Activated naive CD4-positive, alpha-beta T cell treated with anti-CD3 and anti-CD28 coated beads, Interleukin-2, amount 50 U/mL, for 72 hours (primary cell): Measurements from ENCODE around the gene USP21. TPM values are rescaled to one million over a fixed set of nuclear protein-coding genes. Genes with fewer than 3 reads are reported as not detected.

Experiments
- ATAC-seq, 2 donors: fragments of 150-1000 bp; cut with Tn5 transposase; 2 replicates each; pipeline ENCODE4 v1.10.0; 2021; ENCODE audit warnings: mild to moderate bottlenecking in 2 of 2, moderate library complexity in 2 of 2
- DNase-seq, 2 donors: peaks; one replicate each; pipeline ENCODE4 v3.0.0; 2021 to 2022; ENCODE audit warnings: low spot score in 2 of 2
- H3K27ac Mint-ChIP-seq, 2 donors: one replicate each; pipeline ENCODE4 v1.8.0; 2022; ENCODE audit warnings: mild to moderate bottlenecking in 2 of 2, mixed read lengths in 2 of 2
- H3K36me3 Mint-ChIP-seq, 2 donors: one replicate each; pipeline ENCODE4 v1.8.0; 2022; ENCODE audit warnings: mixed read lengths in 2 of 2
- H3K9me3 Mint-ChIP-seq, 2 donors: one replicate each; pipeline ENCODE4 v1.8.0; 2022; ENCODE audit warnings: mixed read lengths in 2 of 2
- total RNA-seq, 2 donors: library from RNA; stranded (reverse); gene quantifications; one replicate each; pipeline ENCODE4 v1.2.3, GENCODE V29; 2022

The USP21 gene
- total RNA-seq, 2 donors from 2014 or later: 30.3 to 60.3 TPM

DNA sequence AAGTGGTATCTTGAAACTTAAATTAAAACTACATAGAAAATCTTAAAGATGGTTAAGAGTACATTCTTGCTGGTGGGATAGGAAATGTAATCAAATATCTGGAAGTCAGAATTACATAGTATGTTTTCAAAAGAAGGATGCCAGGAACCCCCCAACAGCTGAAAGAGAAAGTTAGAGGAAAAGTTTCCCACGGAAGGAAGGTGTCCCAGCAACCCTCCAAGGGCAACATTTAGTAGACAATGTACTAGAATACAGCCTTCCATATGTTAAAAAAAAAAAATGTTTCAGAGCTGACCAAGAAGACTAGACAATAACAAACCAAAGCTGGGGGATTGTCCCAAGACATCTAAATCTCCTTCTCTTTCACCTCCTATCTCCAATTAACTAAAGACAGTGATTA lies 29.0 kb upstream of the USP21 start:
- no peak for ATAC-seq
- H3K9me3 Mint-ChIP-seq: no peaks in the 10 kb centered on the region
- peaks cover 17 to 33% of the 10 kb centered on the region in 2 donors for H3K36me3 Mint-ChIP-seq
- DNase-seq: no peak
- H3K27ac Mint-ChIP-seq: peak overlapping the region in 1 of 2 donors; percentile 55

DNA sequence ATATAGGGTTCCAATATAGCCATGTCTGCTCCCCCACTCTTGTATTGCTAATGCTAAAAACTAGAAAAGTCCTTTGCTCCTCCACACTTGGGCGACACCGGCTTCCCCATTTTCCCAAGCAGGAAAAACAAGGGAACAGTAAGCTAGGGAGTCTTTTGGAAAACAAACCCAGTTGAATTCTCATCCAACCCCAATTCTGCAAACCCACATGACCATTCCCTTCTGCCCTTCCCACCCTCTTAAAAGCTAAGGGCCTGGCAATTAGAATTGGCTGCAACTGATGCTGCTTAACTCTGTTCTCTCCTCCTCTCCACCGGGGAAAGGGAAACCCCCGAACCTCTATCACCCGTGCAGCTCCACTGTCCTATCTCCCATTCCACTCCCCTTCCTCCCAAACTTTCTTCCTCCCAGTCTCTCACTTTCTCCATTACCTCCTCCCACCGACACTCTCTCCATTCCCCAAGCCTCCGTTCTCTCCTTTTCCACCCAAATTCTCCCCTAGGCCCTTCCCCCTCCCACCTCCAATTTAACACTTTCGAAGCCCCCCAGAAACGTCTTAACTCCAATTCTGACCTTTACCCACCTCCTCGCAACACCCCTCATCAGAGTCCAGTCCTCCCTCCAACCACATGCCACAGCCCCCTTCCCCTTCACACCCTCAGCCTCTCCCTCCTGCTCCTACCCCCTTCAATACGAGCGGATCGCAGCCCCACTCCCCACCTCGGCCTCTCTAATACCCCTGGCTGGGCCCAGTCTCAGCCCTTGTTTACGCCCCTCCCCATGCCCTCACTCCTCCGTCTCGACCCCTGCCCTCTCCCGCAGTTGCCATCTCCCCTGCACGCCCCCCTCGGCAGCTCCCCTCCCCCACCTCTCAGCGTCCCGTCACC lies 27.5 kb upstream of the USP21 start:
- peak in 1 of 2 donors; percentile 27 for ATAC-seq
- peak overlapping the region in 1 of 2 donors; percentile 92 for H3K27ac Mint-ChIP-seq
- no peaks in the 10 kb centered on the region for H3K9me3 Mint-ChIP-seq
- DNase-seq: no peak
- H3K36me3 Mint-ChIP-seq: peaks cover 7 to 26% of the 10 kb centered on the region in 2 donors

DNA sequence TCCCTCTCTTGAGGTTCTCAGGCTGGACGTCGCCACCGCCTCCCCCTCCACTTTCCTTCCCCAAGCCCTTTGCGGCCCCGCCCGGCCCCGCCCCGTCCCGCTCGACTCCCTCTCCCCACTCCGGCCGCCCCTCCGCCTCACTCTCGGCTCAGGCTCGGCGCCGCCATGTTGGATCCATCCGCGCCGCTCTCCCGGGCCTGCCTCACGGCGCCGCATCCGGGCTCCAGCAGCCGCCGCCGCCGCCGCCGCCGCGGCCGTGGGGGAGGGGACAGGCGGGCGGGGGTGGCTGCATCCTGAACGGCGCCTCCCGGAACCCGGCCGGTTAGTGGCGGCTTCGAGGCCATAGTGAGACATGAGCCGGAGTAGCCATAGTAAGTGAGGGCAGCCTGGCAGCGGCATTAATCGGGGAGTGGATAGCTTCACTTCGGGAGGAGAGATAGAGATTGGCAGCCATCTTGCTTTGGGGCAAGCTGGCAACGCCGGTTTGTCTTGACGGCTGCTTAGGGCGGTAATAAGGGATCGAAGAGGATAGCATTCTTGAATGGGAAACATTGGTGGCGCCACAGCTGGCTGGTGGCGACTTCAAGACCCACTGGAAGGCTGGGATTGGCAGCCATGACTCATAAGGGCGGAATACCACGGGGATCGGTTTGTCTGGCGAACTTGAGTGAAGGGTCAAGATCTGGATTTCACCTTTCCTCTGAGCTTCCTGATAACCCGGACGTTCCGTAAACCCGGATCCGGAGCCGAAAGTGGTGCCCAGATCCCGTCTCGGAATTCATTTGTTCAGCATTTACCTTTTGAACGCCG lies 26.7 kb upstream of the USP21 start, which contains the start of gene DEDD:
DEDD (minus strand) TSS at position 258 of the 810 bp plus-strand sequence. CDS start 8,205 bp downstream, outside the sequence.
- peak; percentile 90 to 92 for DNase-seq
- peak within 1 kb of the TSS in 1 of 2 donors; percentile 92 for H3K27ac Mint-ChIP-seq

DNA sequence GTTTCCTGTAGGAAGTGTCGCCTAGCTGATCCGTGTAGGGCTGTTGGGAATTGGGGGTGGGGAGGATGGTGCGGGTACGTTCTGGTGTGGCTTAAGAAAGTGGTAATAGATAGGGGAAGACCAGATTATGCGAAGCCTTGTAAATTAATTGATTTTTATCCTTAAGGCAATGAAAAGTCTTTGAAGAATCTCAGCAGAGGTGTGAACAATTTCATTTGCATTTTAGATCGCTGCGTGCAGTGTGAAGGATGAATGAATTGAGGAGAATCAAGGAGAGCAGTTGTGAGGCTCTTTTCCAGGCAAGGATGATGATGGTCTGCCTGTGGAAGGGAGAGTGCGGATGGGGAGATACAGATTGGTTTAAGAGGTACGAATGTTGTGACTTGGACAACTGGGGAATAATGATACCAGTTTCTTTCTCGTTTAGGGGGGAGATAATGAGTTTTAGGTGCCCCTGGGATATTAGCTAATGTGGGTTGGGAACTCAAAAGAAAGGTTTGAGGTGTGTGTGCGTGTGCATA lies 26.0 kb upstream of the USP21 start:
- Mint-ChIP-seq H3K27ac (no peak overlapping the region), H3K9me3 (no peaks in the 10 kb centered on the region), H3K36me3 (peaks cover 0 to 14% of the 10 kb centered on the region in 2 donors)
- ATAC-seq (peak in 1 of 2 donors; percentile 8), DNase-seq (no peak)

More for the DNA sequence above, 26.7 kb upstream of the USP21 start, which contains the start of gene DEDD:
- peak; percentile 93 to 94 for ATAC-seq
- H3K36me3 Mint-ChIP-seq: peaks cover 0 to 17% of the 10 kb centered on the region in 2 donors
- no peaks in the 10 kb centered on the region for H3K9me3 Mint-ChIP-seq

DNA sequence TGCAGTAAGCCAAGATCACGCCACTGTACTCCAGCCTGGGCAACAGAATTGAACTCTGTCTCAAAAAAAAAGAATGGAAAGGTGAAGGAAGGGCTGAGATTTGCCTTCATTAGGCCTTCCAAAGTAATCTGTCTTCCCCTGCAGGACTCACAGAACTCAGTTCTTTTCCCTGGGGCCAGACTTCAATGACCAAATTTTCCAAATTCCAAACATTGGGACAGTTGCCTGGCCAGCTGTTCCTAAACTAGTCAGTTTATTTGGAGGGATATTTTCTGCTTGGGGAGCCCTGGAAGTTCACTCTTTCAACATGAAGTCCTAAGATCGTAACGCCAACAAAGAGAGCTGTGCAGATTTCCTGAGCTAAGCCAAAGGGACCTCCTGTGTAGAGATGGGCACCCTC lies 21.4 kb upstream of the USP21 start:
- Mint-ChIP-seq H3K9me3 (no peaks in the 10 kb centered on the region), H3K27ac (no peak overlapping the region), H3K36me3 (no peaks in the 10 kb centered on the region)
- no peak for DNase-seq
- no peak for ATAC-seq

DNA sequence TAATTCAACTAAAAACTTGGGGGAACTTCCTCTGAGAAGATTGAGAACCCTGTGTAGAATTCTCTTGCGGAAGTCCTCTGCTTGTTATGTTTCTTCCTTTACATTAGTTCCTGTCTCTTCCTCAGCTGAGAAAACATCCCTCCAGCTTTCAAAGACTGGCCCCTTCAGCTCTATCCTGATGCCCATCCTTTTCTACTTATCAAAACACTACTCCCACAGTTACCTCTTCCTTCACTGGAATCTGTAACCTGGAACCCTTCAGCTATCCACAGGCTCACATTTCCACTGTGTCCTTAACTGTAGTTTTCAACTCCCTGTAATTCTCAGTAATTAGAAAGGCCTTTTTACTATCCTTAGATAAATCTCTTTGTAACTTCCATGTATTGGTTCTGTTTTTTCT lies 20.9 kb upstream of the USP21 start:
- peak overlapping the region; percentile 17 to 31 for H3K27ac Mint-ChIP-seq

DNA sequence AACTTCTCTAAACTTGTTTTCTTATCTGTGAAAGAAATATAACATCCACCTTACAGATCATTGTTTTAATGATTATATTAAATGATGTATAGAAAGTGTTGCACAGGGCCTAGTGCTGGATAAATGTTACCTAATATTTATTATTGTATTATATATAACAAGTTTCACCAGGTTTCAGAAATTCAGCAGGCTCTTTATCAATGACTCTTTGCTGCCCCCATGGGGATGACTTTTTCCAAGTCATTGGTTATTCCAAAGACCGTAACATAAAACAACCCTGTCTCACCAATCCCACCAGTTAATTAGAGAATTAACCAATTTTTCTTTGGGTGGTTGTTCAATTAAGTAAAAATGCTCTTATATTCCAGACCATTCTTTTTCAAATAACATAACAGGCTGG lies 19.5 kb upstream of the USP21 start:
- Mint-ChIP-seq H3K9me3 (no peaks in the 10 kb centered on the region), H3K36me3 (no peaks in the 10 kb centered on the region), H3K27ac (no peak overlapping the region)
- DNase-seq (peak; percentile 11 to 55), ATAC-seq (no peak)

More for the DNA sequence above, 20.9 kb upstream of the USP21 start:
- ATAC-seq (no peak), DNase-seq (no peak)
- Mint-ChIP-seq H3K36me3 (no peaks in the 10 kb centered on the region), H3K9me3 (no peaks in the 10 kb centered on the region)

DNA sequence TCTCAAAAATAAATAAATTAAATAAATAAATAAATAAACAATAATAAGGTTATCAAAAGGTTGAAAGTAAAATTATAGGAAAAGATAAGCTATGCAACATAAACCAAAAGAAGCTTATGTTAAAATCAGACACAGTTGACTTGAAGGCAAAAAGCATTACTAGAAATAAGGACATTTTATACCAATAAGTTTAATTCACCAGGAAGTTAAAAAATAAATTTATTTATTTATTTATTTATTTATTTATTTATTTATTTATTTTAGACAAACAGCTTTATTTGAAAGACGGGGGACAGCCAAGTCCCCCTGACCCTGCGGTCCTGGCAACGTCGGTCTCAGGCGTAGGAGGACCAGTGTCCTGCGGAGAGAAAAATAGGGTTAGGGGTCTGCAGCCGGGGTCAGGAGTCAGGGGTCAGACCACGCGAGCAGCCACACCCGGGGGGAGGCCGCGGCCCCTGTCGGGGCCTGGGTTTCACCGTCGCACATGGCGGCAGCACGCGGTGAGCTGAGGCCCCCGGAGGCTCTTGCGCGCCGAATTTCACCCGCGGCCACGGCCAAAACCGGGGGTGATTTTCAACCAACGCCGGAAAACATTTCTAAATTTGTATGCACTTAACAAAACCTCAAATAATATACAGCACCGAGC lies 18.4 kb upstream of the USP21 start:
- no peak overlapping the region for H3K27ac Mint-ChIP-seq
- DNase-seq: no peak
- no peak for ATAC-seq
- no peaks in the 10 kb centered on the region for H3K9me3 Mint-ChIP-seq
- no peaks in the 10 kb centered on the region for H3K36me3 Mint-ChIP-seq

DNA sequence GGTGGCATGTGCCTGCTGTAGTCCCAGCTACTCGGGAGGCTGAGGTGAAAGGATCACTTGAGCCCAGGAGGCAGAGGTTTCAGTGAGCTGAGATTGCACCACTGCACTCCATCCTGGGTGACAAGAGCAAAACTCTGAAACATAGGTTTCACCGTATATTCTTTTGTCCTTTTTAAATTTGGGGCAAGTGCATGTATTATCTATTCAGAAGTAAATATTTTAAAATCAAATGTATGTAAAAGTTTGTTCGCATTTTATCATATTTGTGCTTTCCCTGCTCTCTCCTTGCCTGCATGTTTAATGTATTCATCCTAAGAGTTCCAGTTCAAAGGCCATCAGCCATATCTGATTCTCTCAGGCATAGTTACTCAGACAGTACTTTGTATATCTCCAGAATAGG lies 13.5 kb upstream of the USP21 start:
- ATAC-seq (no peak), DNase-seq (no peak)
- Mint-ChIP-seq H3K9me3 (no peaks in the 10 kb centered on the region), H3K27ac (no peak overlapping the region), H3K36me3 (no peaks in the 10 kb centered on the region)

DNA sequence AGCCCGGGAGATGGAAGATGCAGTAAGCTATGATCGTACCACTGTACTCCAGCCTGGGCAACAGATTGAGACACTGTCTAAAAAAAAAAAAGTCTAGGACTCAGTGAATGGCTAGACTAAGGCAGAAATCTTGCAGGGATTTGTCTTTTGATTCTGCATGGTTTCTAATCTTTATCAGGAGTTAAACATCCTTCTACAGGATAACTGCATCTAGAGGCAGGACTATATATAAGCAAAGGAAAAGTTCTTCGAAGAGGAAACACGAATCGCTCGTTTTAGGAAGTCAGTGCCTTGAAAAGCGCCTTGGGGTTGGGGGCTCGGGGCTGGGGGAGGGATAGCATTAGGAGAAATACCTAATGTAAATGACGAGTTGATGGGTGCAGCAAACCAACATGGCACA lies 6.1 kb upstream of the USP21 start:
- Mint-ChIP-seq H3K9me3 (no peaks in the 10 kb centered on the region), H3K36me3 (peaks cover 15 to 31% of the 10 kb centered on the region in 2 donors), H3K27ac (peak overlapping the region; percentile 99 to 100)
- ATAC-seq: no peak
- peak in 1 of 2 donors; percentile 21 for DNase-seq

DNA sequence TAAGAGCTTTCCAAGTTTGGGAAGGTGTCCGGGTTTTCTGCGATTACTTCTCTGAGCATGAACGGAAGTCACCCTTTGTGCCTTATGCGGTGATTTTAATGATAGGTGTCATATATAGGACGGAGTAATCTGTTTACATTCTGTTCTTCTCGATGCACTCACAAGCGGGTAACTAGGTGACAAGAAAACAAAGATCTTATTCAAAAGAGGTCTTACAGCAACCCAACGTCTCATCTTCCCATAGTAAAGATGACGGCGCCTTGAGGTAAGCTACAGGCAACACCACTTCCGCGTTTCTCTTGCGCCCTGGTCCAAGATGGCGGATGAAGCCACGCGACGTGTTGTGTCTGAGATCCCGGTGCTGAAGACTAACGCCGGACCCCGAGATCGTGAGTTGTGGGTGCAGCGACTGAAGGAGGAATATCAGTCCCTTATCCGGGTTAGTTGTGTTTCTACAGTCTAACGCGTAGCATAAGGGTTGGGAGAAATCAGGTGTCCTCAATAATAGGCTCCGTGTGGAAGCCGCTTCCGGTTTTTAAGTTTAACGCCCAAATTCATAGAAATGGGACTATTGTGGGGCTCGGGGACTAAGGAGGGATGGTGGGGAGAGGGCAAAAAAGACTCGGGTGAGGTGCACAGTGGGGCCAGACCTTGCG lies 5.5 kb upstream of the USP21 start, which contains the start of gene UFC1:
UFC1 (plus strand) TSS at position 297 of the 656 bp plus-strand sequence; CDS start at position 317, 20 bp downstream.
- Mint-ChIP-seq H3K36me3 (peaks cover 15 to 31% of the 10 kb centered on the region in 2 donors), H3K27ac (peak within 1 kb of the TSS; percentile 99 to 100), H3K9me3 (no peaks in the 10 kb centered on the region)
- DNase-seq (peak; percentile 76 to 83), ATAC-seq (peak; percentile 95 to 96)

DNA sequence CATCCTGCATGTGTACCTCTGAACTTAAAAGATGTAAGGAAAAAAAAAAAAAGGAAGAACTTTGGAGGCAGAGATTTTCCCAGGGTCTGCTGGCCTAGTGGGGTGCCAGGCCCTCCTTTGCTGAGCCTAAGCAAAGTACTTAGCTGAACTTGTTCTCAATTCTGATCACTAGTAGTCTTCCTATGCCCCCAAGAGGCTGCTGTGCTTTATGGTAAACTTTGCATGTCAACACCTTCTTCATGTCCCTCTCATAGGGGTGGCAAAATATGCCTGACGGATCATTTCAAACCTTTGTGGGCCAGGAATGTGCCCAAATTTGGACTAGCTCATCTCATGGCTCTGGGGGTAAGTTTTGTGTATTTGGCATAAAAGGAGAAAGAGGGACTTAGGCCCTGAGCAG lies 1.4 kb upstream of the USP21 start:
- DNase-seq: no peak
- peak overlapping the region in 1 of 2 donors; percentile 62 for H3K27ac Mint-ChIP-seq
- no peaks in the 10 kb centered on the region for H3K9me3 Mint-ChIP-seq
- H3K36me3 Mint-ChIP-seq: peaks cover 15 to 38% of the 10 kb centered on the region in 2 donors
- no peak for ATAC-seq

DNA sequence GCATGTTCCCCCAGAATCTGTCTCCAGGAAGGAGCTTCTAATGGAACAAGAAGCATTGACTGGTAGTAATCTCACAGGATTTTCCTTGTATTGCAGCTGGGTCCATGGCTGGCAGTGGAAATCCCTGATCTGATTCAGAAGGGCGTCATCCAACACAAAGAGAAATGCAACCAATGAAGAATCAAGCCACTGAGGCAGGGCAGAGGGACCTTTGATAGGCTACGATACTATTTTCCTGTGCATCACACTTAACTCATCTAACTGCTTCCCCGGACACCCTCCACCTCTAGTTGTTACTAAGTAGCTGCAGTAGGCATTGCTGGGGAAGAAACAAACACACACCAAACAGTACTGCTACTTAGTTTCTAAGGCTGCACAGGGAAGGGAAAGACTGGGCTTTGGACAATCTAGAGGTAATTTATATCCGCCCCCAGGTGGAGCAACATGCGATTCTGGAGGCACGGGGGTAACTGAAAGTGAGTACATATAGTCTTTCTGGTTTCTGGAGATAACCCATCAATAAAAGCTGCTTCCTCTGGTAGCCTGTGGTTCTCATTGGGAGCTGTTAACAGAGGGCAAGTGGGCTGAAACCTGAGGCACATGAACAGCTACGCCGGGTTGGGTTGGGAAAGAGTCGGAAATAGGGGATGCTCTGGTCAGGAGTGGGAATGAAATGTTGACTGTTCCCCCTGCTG lies 837 bp upstream of the USP21 start:
- Mint-ChIP-seq H3K27ac (peak overlapping the region; percentile 80 to 95), H3K9me3 (no peaks in the 10 kb centered on the region), H3K36me3 (peaks cover 15 to 37% of the 10 kb centered on the region in 2 donors)
- no peak for ATAC-seq
- DNase-seq: no peak

DNA sequence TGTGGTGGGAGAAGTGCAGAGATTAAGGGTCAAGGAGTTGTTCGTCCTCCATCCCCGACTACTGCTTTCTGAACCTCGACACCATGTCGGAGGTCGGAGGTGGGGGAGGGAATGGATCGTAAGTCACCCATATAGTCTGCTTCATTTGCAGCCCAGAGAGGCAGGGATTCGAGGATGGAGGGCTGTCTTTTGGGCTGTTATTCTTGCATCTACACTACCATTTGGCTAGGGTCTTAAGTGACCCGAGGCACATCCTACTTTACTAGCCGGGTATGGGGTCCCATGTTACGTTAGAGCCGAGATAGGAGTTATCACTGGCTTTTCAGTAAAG lies 578 bp downstream of the USP21 start:
- H3K27ac Mint-ChIP-seq: peak overlapping the region; percentile 72 to 80

DNA sequence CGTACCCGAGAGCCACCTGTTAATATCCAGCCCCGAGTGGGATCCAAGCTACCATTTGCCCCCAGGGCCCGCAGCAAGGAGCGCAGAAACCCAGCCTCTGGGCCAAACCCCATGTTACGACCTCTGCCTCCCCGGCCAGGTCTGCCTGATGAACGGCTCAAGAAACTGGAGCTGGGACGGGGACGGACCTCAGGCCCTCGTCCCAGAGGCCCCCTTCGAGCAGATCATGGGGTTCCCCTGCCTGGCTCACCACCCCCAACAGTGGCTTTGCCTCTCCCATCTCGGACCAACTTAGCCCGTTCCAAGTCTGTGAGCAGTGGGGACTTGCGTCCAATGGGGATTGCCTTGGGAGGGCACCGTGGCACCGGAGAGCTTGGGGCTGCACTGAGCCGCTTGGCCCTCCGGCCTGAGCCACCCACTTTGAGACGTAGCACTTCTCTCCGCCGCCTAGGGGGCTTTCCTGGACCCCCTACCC lies 1.4 kb downstream of the USP21 start:
- Mint-ChIP-seq H3K36me3 (peaks cover 3 to 19% of the 10 kb centered on the region in 2 donors), H3K27ac (peak overlapping the region; percentile 62 to 63), H3K9me3 (no peaks in the 10 kb centered on the region)
- ATAC-seq (no peak), DNase-seq (no peak)

More for the DNA sequence above, 578 bp downstream of the USP21 start:
- Mint-ChIP-seq H3K9me3 (no peaks in the 10 kb centered on the region), H3K36me3 (peaks cover 11 to 24% of the 10 kb centered on the region in 2 donors)
- ATAC-seq (no peak), DNase-seq (no peak)
